AG09319 (cell line): ENCODE measurements around the gene SLC7A11.

Experiments used
- DNase-seq: peaks from one replicate; pipeline ENCODE4 v3.0.0-alpha.2; 2010; ENCODE audit warnings: low read depth; ENCODE audit errors: extremely low read depth
- CTCF ChIP-seq: IDR thresholded peaks from 2 replicates; pipeline ENCODE4 v1.5.1; 2011; ENCODE audit warnings: low read depth, mild to moderate bottlenecking, inconsistent platforms, low read length, moderate library complexity

The SLC7A11 gene

GRCh38 chr4:138242076-138242833 is at the start of gene SLC7A11:
Gene SLC7A11 (minus strand): TSS chr4:138242349. CDS start chr4:138242069, 280 bp downstream.
- TF ChIP-seq CTCF = no peak
- DNase-seq = peak; percentile 99

- TF ChIP-seq CTCF = no peak
- peak; percentile 16 for DNase-seq
These were observed 49.3 kb upstream of the SLC7A11 start for GRCh38 chr4:138291431-138291830.

- DNase-seq = no peak
- TF ChIP-seq CTCF = no peak
These were observed 48.7 kb upstream of the SLC7A11 start for GRCh38 chr4:138290805-138291204.

GRCh38 chr4:138279286-138279685 is 37.1 kb upstream of the SLC7A11 start:
- no peak for TF ChIP-seq CTCF
- DNase-seq = no peak

GRCh38 chr4:138277133-138277532 is 35.0 kb upstream of the SLC7A11 start:
- no peak for DNase-seq
- no peak for TF ChIP-seq CTCF

GRCh38 chr4:138275963-138276621 is 33.9 kb upstream of the SLC7A11 start:
- DNase-seq = peak; percentile 79
- no peak for TF ChIP-seq CTCF

GRCh38 chr4:138275216-138275615 is 33.1 kb upstream of the SLC7A11 start:
- no peak for TF ChIP-seq CTCF
- no peak for DNase-seq
